Measurements from ENCODE around the gene EDN3.

The EDN3 gene

DNA sequence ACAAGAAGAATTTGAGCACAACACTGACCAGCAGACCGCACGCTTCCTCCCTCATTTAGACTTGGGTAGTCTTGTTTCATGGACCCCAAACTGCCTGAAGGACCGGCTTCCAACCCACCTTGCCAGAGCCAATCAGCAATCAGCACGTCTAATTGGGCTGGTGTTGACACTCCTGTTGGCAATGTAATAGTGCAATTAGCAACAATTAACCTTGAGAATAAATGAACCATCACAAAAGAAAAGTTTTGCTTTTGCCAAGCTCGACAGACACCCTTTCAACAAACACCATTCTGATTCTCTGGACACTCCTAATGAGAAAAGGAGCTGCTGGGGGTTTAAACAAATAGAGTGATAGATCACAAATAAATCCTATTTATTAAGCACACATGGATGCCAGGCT is 61.0 kb downstream of the EDN3 start:
- H3K4me3 ChIP-seq (replicated peaks; ENCODE audit: low read depth, low read length), result no peak overlapping the region
- DNase-seq (ENCODE audit: low read depth), result no peak
- TF ChIP-seq, protein P1, sequence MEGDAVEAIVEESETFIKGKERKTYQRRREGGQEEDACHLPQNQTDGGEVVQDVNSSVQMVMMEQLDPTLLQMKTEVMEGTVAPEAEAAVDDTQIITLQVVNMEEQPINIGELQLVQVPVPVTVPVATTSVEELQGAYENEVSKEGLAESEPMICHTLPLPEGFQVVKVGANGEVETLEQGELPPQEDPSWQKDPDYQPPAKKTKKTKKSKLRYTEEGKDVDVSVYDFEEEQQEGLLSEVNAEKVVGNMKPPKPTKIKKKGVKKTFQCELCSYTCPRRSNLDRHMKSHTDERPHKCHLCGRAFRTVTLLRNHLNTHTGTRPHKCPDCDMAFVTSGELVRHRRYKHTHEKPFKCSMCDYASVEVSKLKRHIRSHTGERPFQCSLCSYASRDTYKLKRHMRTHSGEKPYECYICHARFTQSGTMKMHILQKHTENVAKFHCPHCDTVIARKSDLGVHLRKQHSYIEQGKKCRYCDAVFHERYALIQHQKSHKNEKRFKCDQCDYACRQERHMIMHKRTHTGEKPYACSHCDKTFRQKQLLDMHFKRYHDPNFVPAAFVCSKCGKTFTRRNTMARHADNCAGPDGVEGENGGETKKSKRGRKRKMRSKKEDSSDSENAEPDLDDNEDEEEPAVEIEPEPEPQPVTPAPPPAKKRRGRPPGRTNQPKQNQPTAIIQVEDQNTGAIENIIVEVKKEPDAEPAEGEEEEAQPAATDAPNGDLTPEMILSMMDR (IDR thresholded peaks at IDR 0.05; ENCODE audit: low read length, missing control alignments), result no peak

DNA sequence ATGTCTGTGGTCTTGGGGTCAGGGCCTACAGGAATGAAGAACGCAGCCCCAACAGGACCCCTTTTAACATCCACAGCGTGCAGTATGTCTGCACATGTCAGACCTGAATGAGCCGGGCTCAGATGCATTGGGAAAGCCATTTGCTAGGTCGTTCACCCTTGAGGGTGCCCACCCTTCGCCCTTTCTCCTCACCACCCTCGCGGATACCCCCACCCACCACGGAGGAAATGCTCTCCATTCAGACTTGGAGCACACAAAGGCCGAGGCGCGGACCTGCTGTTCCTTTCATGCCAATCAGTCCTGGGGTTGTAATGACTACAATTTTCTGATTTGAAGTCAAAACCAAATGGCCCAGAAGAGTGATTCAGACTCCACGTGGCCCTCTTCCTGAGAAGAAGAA is 62.7 kb downstream of the EDN3 start:
- no peak for DNase-seq (ENCODE audit: low read depth)
- H3K4me3 ChIP-seq (replicated peaks; ENCODE audit: low read depth, low read length), result no peak overlapping the region
- TF ChIP-seq, protein P1 (IDR thresholded peaks at IDR 0.05; ENCODE audit: low read length, missing control alignments), result no peak

DNA sequence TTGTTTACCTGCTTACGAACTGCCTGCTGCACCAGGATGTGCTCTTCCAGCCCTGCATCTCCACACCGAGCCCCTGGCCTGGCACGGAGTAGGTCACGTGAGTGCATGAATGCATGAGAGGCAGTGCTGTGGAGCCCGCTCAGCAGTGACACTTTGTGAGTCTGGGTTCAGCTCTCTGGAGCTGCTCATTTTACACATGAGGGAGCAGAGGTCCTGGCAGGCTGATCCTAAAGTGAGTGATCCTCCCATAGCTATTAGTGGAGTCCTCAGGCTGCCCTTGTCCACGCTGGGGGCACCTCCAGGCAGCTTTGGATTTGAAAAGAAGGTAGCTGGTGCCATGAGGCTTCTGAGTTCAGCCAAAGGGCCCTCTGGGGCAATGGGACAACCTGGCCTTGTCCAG is 64.2 kb downstream of the EDN3 start:
- no peak overlapping the region for H3K4me3 ChIP-seq (replicated peaks; ENCODE audit: low read depth, low read length)
- DNase-seq (ENCODE audit: low read depth), result no peak
- TF ChIP-seq, protein P1 (IDR thresholded peaks at IDR 0.05; ENCODE audit: low read length, missing control alignments), result no peak

DNA sequence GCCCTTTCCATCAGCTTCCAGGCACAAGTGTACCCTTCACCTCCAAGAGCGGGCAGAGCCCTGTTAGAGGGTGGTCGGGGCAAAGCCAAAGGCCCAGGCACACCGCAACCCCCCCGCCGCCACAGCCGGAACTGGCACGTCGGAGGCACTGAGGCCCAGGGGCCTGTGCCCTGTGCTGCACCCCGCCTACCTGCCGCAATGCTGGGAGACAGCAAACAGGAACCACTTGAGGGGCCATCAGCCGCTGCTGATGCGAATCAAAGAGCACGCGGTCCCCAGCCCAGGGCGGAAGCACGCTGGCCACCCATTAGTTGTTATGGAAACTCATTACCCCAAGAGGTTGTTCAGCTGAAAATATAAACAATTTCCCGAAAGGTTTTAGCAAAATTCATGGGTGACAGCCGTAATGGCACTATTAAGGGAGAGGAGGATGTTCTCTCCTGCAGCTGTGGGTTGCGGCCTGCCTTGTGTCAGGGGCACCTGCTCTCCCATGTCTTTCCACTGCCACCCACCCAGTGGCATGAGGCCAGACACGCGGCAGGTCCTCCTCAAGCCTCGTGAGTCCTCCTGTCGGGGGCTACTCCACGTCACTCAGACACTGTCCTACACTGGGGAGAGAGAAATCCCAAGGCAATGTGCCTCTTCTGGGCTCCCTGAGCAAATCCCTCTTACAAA is 65.3 kb downstream of the EDN3 start:
- H3K4me3 ChIP-seq (replicated peaks; ENCODE audit: low read depth, low read length), result no peak overlapping the region
- DNase-seq (ENCODE audit: low read depth), result no peak
- TF ChIP-seq, protein P1 (IDR thresholded peaks at IDR 0.05; ENCODE audit: low read length, missing control alignments), result no peak

DNA sequence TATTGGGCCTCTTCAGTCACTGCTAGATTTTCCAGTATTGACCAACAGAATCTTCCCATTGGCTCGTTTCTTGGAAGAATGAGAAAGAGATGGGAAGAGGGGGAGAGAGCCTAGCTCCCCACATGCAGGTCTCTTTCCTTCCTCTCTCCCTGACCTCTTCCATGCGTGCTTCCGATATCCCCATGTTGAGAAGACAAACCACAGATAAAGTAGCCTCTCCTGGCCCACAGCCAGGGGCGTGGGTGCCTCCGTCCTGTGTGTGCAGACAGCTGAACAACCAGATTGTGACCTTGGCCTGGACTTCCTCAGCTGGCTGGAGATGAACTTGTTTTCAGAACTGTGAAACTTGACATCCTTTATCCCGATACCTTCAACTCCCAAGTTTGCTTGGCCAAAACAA is 71.0 kb downstream of the EDN3 start:
- no peak overlapping the region for H3K4me3 ChIP-seq (replicated peaks; ENCODE audit: low read depth, low read length)
- no peak for DNase-seq (ENCODE audit: low read depth)
- TF ChIP-seq, protein P1 (IDR thresholded peaks at IDR 0.05; ENCODE audit: low read length, missing control alignments), result no peak

DNA sequence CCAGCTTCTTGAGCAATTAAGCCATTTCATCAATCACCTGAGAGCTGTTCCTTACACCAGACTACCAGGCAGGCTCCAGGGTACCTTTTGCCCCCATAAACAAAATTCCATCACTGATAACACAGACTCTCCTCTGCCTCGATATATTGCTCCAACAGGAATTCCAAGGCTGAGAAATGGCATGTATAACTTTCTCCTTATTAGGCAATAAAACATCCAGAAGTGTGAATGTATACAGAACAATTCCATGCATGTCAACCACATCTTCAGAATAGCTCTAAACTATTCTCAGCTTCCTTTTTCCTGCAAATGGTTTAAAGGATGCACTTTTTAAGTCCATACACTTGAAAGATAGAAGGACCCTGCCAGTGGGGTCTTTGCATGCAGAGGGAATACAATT is 73.8 kb downstream of the EDN3 start:
- H3K4me3 ChIP-seq (replicated peaks; ENCODE audit: low read depth, low read length), result no peak overlapping the region
- TF ChIP-seq, protein P1 (IDR thresholded peaks at IDR 0.05; ENCODE audit: low read length, missing control alignments), result no peak
- no peak for DNase-seq (ENCODE audit: low read depth)

DNA sequence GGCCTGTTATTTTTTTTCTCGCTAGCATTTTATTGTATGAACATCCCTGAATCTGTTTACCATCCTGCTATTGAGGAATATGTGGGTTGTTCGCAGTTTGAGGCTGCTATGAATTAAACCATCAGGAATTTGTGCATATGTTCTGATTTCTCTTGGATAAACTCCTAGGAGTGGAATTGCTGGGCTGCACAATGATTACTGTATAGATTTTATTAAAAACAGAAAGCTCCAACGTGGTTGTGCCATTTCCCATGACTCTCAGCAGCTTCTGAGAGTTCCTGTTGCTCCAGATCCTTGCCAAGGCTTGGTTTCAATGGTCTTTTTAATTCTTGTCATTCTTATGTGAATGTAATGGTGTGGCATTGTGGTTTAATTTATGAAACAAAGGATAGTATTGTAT is 75.1 kb downstream of the EDN3 start:
- no peak overlapping the region for H3K4me3 ChIP-seq (replicated peaks; ENCODE audit: low read depth, low read length)
- TF ChIP-seq, protein P1 (IDR thresholded peaks at IDR 0.05; ENCODE audit: low read length, missing control alignments), result no peak
- no peak for DNase-seq (ENCODE audit: low read depth)
